H1 (cell line): ENCODE results near the gene ERI3. TPM values are rescaled to one million over a fixed set of nuclear protein-coding genes. Genes with fewer than 3 reads are reported as not detected.

Source experiments
- CTCF ChIA-PET: fragments of 300-600 bp; sonication (Branson Sonifier 250); formaldehyde crosslinking; loops from one replicate; lab custom pipeline; 2021; ENCODE audit not compliant: partially characterized antibody; lab: Charles Lee
- POLR2A ChIA-PET: fragments of 300-600 bp; sonication (Branson Sonifier 250); formaldehyde crosslinking; loops from one replicate; lab custom pipeline; 2021; ENCODE audit warnings: inconsistent platforms; ENCODE audit not compliant: partially characterized antibody; lab: Charles Lee
- DNase-seq, 2 experiments: peaks; one replicate each; pipeline versions ENCODE4 v3.0.0 to v3.0.0-alpha.2; 2010 to 2022; ENCODE audit warnings: low spot score in 2 of 2, low read depth in 1 of 2, mixed read lengths in 1 of 2
- FAIRE-seq: peaks from 2 replicates; lab custom pipeline; 2011; peaks lifted over from hg19 to GRCh38; lab: Jason Lieb, UNC
- H2AFZ ChIP-seq: 2 replicates; pipeline ENCODE4 v1.8.1; 2012; ENCODE audit warnings: low read length, inconsistent platforms
- H2AK5ac ChIP-seq: 2 replicates; pipeline ENCODE4 v1.6.1; 2013; ENCODE audit warnings: low read depth, low read length
- H2BK120ac ChIP-seq: replicated peaks from 2 replicates; pipeline ENCODE3; 2013; ENCODE audit warnings: low read depth, low read length, inconsistent platforms
- H2BK12ac ChIP-seq: 2 replicates; pipeline ENCODE4 v1.6.1; 2013; ENCODE audit warnings: low read depth, low read length
- H2BK15ac ChIP-seq: 2 replicates; pipeline ENCODE4 v1.6.1; 2013; ENCODE audit warnings: low read length
- H2BK20ac ChIP-seq: 2 replicates; pipeline ENCODE4 v1.6.1; 2013; ENCODE audit warnings: low read length
- H2BK5ac ChIP-seq: 2 replicates; pipeline ENCODE4 v1.6.1; 2013; ENCODE audit warnings: low read depth, low read length
- H3K14ac ChIP-seq: 2 replicates; pipeline ENCODE4 v1.6.1; 2013; ENCODE audit warnings: inconsistent platforms; ENCODE audit not compliant: insufficient read length
- H3K18ac ChIP-seq: 2 replicates; pipeline ENCODE4 v1.6.1; 2013; ENCODE audit warnings: low read length; ENCODE audit errors: extremely low read depth
- H3K23ac ChIP-seq: 2 replicates; pipeline ENCODE4 v1.6.1; 2013; ENCODE audit warnings: inconsistent platforms; ENCODE audit not compliant: insufficient read length
- H3K23me2 ChIP-seq: 2 replicates; pipeline ENCODE4 v1.6.1; 2013; ENCODE audit warnings: low read depth, low read length
- H3K27ac ChIP-seq: 2 replicates; pipeline ENCODE4 v1.6.1; 2011; ENCODE audit warnings: low read depth, low read length, inconsistent platforms
- H3K27me3 ChIP-seq, 4 experiments: replicated peaks in 1 of 4; 1 replicate in 1 of 4; 2 replicates in 3 of 4; pipeline versions ENCODE4 v1.6.1 to v1.8.1; 2011 to 2013; ENCODE audit warnings: low read length in 3 of 4, mild to moderate bottlenecking in 3 of 4, inconsistent platforms in 2 of 4, mixed read lengths in 2 of 4, moderate library complexity in 1 of 4; ENCODE audit not compliant: control insufficient read depth in 3 of 4, insufficient read depth in 3 of 4; ENCODE audit errors: extremely low read depth in 1 of 4
- H3K36me3 ChIP-seq, 4 experiments: 2 replicates each; pipeline versions ENCODE4 v1.6.1 to v1.8.1; 2011 to 2013; ENCODE audit warnings: mild to moderate bottlenecking in 4 of 4, low read length in 3 of 4, moderate library complexity in 2 of 4, control low read depth in 1 of 4, inconsistent platforms in 1 of 4; ENCODE audit not compliant: insufficient read depth in 4 of 4, control insufficient read depth in 2 of 4
- H3K4ac ChIP-seq: replicated peaks from 2 replicates; pipeline ENCODE3; 2013; ENCODE audit warnings: low read length, low read depth, mixed read lengths, inconsistent platforms; ENCODE audit not compliant: insufficient read length
- H3K4me1 ChIP-seq, 4 experiments: replicated peaks in 1 of 4; 1 replicate in 1 of 4; 2 replicates in 3 of 4; pipeline versions ENCODE4 v1.6.1 to v1.8.1; 2011 to 2013; ENCODE audit warnings: low read length in 3 of 4, inconsistent platforms in 2 of 4, mixed read lengths in 1 of 4; ENCODE audit not compliant: insufficient read depth in 4 of 4, control insufficient read depth in 3 of 4
- H3K4me2 ChIP-seq, 2 experiments: 2 replicates each; pipeline versions ENCODE4 v1.6.1 to v1.8.1; 2011 to 2013; ENCODE audit warnings: low read depth in 2 of 2, low read length in 2 of 2, control low read depth in 1 of 2, inconsistent platforms in 1 of 2, mild to moderate bottlenecking in 1 of 2; ENCODE audit not compliant: insufficient read depth in 1 of 2
- H3K4me3 ChIP-seq, 4 experiments: fragments of 200-600, 300-600 bp in 1 of 4; sonication (generic), shearing (Covaris generic), sonication (Bioruptor Twin) in 1 of 4; 2 replicates each; pipeline versions ENCODE4 v1.5.1 to v1.8.1; 2011 to 2016; ENCODE audit warnings: low read length in 4 of 4, low read depth in 3 of 4, control low read depth in 2 of 4, inconsistent platforms in 2 of 4, mild to moderate bottlenecking in 2 of 4, mixed read lengths in 1 of 4, moderate library complexity in 1 of 4; ENCODE audit not compliant: insufficient read depth in 2 of 4; ENCODE audit errors: extremely low read depth in 1 of 4
- H3K56ac ChIP-seq: replicated peaks from 2 replicates; pipeline ENCODE3; 2013; ENCODE audit warnings: low read depth, mild to moderate bottlenecking, mixed read lengths, low read length, inconsistent platforms; ENCODE audit not compliant: insufficient read length
- H3K79me1 ChIP-seq: 2 replicates; pipeline ENCODE4 v1.6.1; 2013; ENCODE audit warnings: low read depth, low read length, control low read depth
- H3K79me2 ChIP-seq, 2 experiments: 2 replicates each; pipeline versions ENCODE4 v1.6.1 to v1.8.1; 2012 to 2013; ENCODE audit warnings: low read length in 2 of 2, mild to moderate bottlenecking in 2 of 2, inconsistent platforms in 1 of 2; ENCODE audit not compliant: insufficient read depth in 2 of 2, control insufficient read depth in 1 of 2
- H3K9ac ChIP-seq, 4 experiments: replicated peaks in 1 of 4; 1 replicate in 1 of 4; 2 replicates in 3 of 4; pipeline versions ENCODE4 v1.6.1 to v1.8.1; 2011 to 2013; ENCODE audit warnings: low read depth in 3 of 4, low read length in 3 of 4, control low read depth in 2 of 4, mild to moderate bottlenecking in 2 of 4, moderate library complexity in 2 of 4, inconsistent platforms in 1 of 4; ENCODE audit errors: extremely low read depth in 1 of 4
- H3K9me3 ChIP-seq, 2 experiments: 2 replicates each; pipeline versions ENCODE4 v1.6.1 to v1.8.1; 2012 to 2013; ENCODE audit warnings: mild to moderate bottlenecking in 2 of 2, moderate library complexity in 2 of 2, control low read depth in 1 of 2, inconsistent platforms in 1 of 2, low read depth in 1 of 2, low read length in 1 of 2, mixed read lengths in 1 of 2; ENCODE audit not compliant: insufficient read depth in 2 of 2
- H4K20me1 ChIP-seq, 2 experiments: replicated peaks in 1 of 2; 2 replicates each; pipeline versions ENCODE3 to v1.8.1; 2011 to 2013; ENCODE audit warnings: inconsistent platforms in 2 of 2, low read length in 2 of 2, mild to moderate bottlenecking in 1 of 2; ENCODE audit not compliant: insufficient read depth in 2 of 2, control insufficient read depth in 1 of 2
- H4K5ac ChIP-seq: 2 replicates; pipeline ENCODE4 v1.6.1; 2013; ENCODE audit warnings: low read length, low read depth, mixed read lengths, inconsistent platforms; ENCODE audit not compliant: insufficient read length
- H4K8ac ChIP-seq: 2 replicates; pipeline ENCODE4 v1.8.0; 2013; ENCODE audit warnings: mild to moderate bottlenecking, moderate library complexity, low read length, inconsistent platforms; ENCODE audit not compliant: insufficient read depth; ENCODE audit errors: extremely low read depth
- H4K91ac ChIP-seq: replicated peaks from 2 replicates; pipeline ENCODE3; 2013; ENCODE audit warnings: low read length, mixed read lengths, inconsistent platforms; ENCODE audit not compliant: insufficient read length
- WGBS, 2 experiments: shearing (Covaris generic) in 1 of 2; methylation state at CpG; one replicate each; pipeline versions ENCODE4 v1.1.6 to v1.1.7; 2013 to 2015; ENCODE audit warnings: low lambda C conversion rate in 2 of 2, mixed read lengths in 2 of 2, inconsistent platforms in 1 of 2, low coverage in 1 of 2, missing lambda C conversion rate in 1 of 2; ENCODE audit not compliant: insufficient replicate concordance in 2 of 2, insufficient coverage in 1 of 2, insufficient read length in 1 of 2; ENCODE audit errors: extremely low coverage in 1 of 2, missing lambda C conversion rate in 1 of 2; 5-methylcytosine and 5-hydroxymethylcytosine counted together
- polyA plus RNA-seq, 7 experiments: library from polyadenylated mRNA; depleted of rRNA in 3 of 7; stranded (reverse) in 5 of 7; unstranded in 2 of 7; fragments of >200 nt in 5 of 7; fragments of 200-250 nt in 2 of 7; gene quantifications; 1 replicate in 5 of 7; 2 replicates in 1 of 7; 4 replicates in 1 of 7; pipeline versions ENCODE4 v1.2.1 to v1.2.3, GENCODE V29; 2011 to 2013; ENCODE audit warnings: missing spikeins in 2 of 7, mixed read lengths in 2 of 7
- total RNA-seq: library from RNA; stranded (reverse); fragmentation: NEBNext Ultra II Directional; extraction: Animal tissue kit (Norgen Biotek cat#: 25700); gene quantifications from 2 replicates; pipeline ENCODE4 v1.2.1, GENCODE V29; 2021
- TF ChIP-seq, protein P1 (sequence below): IDR thresholded peaks from 2 replicates; pipeline ENCODE4 v1.6.1; 2012; ENCODE audit warnings: inconsistent platforms

Gene ERI3
- total and polyA plus RNA-seq, 2 of the 8 experiments (the other 6 are each of a cell fraction or from before 2014, with no cell fraction given): 81.1 to 199 TPM

DNA sequence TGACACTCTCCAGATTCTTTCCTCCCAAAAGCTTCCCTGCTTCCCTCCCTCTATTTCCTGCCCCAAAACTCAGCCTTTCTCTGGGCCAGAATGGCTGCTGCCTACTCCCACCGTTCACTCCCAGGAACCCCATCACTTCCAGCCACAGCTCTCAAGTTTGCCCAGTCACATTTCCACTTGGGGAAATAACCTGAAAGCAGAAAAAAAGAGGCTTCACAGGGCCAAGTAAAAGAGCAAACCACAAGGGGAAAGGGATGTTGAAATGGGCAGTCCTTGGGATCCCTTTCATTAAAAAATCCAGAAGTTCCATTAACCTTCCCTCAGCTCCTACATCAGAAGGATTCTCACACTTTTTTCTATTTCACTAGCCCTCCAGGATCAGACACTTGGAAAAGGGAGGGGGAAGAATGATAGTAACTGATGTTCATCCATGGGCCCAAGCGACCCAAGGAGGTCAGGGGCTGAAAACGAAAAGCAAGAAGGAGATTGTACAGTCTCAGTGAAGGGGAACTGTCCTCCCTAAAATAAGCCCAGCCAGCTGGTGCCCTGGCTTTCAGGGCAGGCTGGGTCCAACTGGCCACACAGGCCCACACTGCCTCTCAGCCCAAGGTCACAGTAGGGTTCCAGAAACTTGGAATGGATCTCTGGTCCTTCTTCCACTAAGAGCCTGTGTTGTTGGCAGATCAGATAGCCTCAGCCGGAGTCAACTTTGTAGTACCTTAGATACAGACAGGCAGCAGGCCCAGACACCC lies 92.1 kb downstream of the ERI3 start:
- Histone ChIP-seq H4K91ac (no peak overlapping the region), H4K20me1 (peaks cover 2 to 3% of the 10 kb centered on the region in 2 experiments), H3K9ac (no peak overlapping the region), H3K4me1 (peaks cover 1 to 13% (median 8%) of the 10 kb centered on the region in 4 experiments; a peak in 5 of 7 replicates), H3K23me2 (no peaks in the 10 kb centered on the region), H2BK15ac (no peak overlapping the region), H3K9me3 (no peaks in the 10 kb centered on the region), H2AFZ (no peak overlapping the region), H3K27me3 (no peaks in the 10 kb centered on the region), H3K18ac (no peak overlapping the region), H3K56ac (no peak overlapping the region), H2BK12ac (no peak overlapping the region), H3K4me2 (no peak overlapping the region), H3K27ac (no peak overlapping the region), H3K79me2 (no peaks in the 10 kb centered on the region)
- ChIA-PET CTCF (interaction anchor here (0.6 to 7.9 kb wide), 9 partner anchors 9 to 418 kb away, joined by 3 to 33 read pairs (median 5); no protein-coding TSS in a partner anchor), POLR2A (interaction anchor here (1.1 to 1.8 kb wide), 4 partner anchors 10 to 512 kb away, joined by 3 to 4 read pairs (median 4); partner anchors contain the start of gene RPS8)
- no peak for DNase-seq
- no peak for FAIRE-seq
- TF ChIP-seq, protein P1, sequence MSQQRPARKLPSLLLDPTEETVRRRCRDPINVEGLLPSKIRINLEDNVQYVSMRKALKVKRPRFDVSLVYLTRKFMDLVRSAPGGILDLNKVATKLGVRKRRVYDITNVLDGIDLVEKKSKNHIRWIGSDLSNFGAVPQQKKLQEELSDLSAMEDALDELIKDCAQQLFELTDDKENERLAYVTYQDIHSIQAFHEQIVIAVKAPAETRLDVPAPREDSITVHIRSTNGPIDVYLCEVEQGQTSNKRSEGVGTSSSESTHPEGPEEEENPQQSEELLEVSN: no peak
- TF ChIP-seq, all 59 proteins: peak for 0
- no peak overlapping the region for H2BK20ac ChIP-seq
- no peak overlapping the region for H4K8ac ChIP-seq
- H3K23ac ChIP-seq: no peak overlapping the region
- no peak overlapping the region for H2BK5ac ChIP-seq
- no peak overlapping the region for H3K14ac ChIP-seq
- no peak overlapping the region; the same call in 1 of the 2 replicates for H2AK5ac ChIP-seq
- WGBS, 2 experiments: 88% methylated on average over 4 of the region's 4 CpGs; no CpG with 5 or more reads in 1 of the 2 experiments
- no peak overlapping the region for H2BK120ac ChIP-seq
- H3K79me1 ChIP-seq: peaks cover 3% of the 10 kb centered on the region
- H3K36me3 ChIP-seq: no peaks in the 10 kb centered on the region
- no peak overlapping the region for H3K4me3 ChIP-seq
- no peak overlapping the region for H4K5ac ChIP-seq
- no peak overlapping the region for H3K4ac ChIP-seq
